GM19023 (cell line): Measurements from ENCODE around the gene EMC6.
A peak's percentile ranks its signal among the peaks of the same experiment; 100 is the strongest.

Experiments
- ATAC-seq: cut with Tn5 transposase; IDR thresholded peaks from one replicate; pipeline ENCODE4 v1.9.1; 2021; ENCODE audit warnings: mild to moderate bottlenecking, moderate library complexity; ENCODE audit not compliant: unreplicated experiment

Gene EMC6

DNA sequence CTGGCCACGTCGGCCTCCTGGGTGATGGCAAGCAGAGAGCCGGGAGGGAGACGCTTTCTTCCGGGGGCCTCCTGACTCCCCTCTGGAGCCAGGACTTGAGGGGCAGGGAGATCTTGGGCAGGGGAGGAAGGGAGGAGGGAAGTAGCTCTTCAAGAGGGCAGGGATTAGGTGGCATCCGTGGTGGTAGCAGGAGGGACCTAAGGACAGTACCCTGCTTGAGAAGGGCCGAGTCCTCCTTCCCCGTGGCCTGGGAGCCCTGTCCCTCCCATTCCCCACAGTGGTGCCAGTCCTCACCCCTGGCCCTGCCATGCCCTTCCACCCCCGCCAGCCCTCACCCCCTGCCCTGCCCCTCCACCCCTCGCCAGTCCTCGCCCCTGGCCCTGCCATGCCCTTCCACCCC, 12.8 kb upstream of the EMC6 start:
- no peak for ATAC-seq

DNA sequence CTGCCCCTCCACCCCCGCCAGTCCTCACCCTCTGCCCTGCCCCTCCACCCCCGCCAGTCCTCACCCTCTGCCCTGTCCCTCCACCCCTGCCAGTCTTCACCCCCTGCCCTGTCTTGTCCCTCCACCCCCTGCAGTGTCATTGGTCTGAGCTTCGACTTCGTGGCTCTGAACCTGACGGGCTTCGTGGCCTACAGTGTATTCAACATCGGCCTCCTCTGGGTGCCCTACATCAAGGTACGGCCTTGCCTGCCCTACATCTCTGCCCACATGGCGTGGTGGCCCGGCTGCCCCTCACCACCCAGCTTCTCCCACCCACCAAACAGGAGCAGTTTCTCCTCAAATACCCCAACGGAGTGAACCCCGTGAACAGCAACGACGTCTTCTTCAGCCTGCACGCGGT, 12.3 kb upstream of the EMC6 start:
- ATAC-seq = no peak

- no peak for ATAC-seq
These were observed 11.6 kb upstream of the EMC6 start for GRCh38 chr17:3656755-3657587.

- ATAC-seq = no peak
These were observed 11.1 kb upstream of the EMC6 start for GRCh38 chr17:3657588-3657869.

GRCh38 chr17:3657874-3658783, 10.5 kb upstream of the EMC6 start:
- ATAC-seq = no peak

DNA sequence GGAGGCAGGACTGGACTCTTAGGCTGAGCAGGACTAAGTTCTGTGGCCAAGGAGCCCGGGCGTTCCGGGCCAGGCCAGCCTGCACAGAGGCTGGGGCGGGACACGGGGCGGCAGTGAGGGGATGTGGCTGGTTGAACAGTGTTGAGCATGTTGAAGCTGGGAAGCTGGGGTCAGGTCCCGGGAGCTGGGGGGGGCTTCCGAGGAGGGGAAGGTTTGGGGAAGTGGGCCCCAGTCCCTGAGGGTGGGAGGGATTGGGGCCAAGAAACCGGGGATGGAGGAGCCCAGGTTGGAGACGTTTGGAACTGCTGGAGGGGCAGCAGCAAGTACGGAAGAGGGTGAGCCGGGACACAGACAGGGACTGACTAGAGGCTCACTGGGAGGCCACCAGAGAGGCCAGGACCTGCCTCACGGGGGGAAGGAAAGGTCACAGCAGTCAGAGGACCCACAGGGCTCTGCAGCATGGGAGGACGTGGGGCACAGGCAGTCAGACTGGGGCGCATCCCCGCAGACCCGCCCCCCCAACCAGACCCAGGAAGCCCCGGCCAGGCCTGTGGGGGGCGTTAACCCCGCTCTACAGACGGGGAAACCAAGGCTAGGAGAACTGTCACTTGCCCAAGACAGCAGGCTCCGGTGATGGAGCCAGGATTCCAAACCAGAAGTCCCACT, 9.7 kb upstream of the EMC6 start:
- ATAC-seq = no peak

DNA sequence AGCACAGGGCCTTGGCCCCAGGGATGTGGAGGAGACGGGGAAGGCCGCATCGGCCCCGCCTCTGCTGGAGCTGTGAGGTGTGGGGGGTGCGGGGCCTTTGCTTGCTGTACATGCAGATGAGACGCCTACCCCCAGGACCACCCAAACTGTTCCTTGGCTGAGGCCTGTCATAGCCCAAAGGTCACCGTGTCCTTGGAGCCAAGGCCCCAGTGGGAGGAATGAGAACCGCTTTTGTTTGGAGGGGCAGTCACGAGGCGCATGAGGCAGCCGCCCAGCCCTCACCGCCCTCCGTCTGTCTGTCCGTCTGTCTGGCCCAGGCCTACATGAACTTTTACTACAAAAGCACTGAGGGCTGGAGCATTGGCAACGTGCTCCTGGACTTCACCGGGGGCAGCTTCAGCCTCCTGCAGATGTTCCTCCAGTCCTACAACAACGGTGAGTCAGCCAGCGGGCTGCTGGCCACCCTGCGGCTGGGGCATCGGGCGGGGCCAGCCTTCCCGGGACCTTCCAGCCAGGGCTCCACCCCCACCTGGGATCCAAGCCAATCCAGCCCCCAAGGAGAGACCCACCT, 9.0 kb upstream of the EMC6 start:
- ATAC-seq = no peak

DNA sequence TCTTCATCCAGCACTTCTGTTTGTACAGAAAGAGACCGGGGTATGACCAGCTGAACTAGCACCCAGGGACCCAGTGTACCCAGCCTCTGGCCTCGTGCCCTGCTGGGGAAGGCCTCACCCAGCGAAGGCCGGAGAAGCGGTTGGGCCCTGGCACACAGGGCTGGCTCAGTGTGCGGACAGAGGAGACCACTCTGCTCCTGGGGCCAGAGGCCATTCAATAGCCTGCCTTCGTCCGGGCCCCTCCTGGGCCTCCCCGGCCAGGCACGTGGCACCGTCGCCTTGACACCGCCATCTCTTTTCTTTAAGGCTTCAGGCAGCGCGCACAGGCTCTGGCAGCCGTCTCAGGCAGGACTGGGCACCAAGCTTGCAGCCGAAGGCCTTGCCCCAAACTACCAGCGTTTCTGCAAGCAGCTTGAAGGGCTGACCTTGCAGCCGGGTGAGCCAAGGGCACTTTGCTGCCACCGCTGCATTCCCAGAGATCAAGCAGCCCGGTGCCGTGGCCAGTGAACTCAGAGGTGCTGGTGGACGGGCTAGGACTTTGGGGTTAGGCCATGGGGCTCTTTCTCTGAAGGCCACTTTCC, 8.2 kb upstream of the EMC6 start:
- no peak for ATAC-seq

GRCh38 chr17:3663102-3664011, 5.3 kb upstream of the EMC6 start:
- no peak for ATAC-seq

GRCh38 chr17:3665834-3666233, 2.8 kb upstream of the EMC6 start:
- no peak for ATAC-seq

- ATAC-seq = no peak
These were observed 2.1 kb upstream of the EMC6 start for GRCh38 chr17:3666516-3666915.

- peak; percentile 8 for ATAC-seq
These were observed 990 bp upstream of the EMC6 start for GRCh38 chr17:3667366-3668278.

- ATAC-seq = peak; percentile 4
These were observed 404 bp downstream of the EMC6 start for GRCh38 chr17:3669085-3669347.

GRCh38 chr17:3669548-3669947, 936 bp downstream of the EMC6 start:
- ATAC-seq = no peak

DNA sequence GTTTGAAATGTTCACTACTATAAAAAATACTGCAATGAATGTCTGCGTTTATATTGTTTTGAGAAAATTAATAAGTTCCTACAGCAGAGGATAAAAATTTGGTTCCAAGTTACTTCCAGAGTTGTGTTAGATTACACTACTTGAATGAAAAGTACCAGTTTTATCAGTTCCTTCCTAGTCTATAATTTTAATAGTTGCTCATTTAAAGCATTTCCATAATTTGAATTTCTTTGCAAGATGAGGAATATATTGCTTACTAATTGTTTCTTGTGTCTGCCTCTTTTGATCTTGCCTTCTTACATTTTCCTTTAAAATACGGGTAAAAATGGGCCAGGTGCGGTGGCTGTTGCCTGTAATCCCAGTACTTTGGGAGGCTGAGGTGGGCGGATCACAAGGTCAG, 4.0 kb downstream of the EMC6 start:
- no peak for ATAC-seq

- no peak for ATAC-seq
These were observed 7.3 kb downstream of the EMC6 start for GRCh38 chr17:3675886-3676285.

DNA sequence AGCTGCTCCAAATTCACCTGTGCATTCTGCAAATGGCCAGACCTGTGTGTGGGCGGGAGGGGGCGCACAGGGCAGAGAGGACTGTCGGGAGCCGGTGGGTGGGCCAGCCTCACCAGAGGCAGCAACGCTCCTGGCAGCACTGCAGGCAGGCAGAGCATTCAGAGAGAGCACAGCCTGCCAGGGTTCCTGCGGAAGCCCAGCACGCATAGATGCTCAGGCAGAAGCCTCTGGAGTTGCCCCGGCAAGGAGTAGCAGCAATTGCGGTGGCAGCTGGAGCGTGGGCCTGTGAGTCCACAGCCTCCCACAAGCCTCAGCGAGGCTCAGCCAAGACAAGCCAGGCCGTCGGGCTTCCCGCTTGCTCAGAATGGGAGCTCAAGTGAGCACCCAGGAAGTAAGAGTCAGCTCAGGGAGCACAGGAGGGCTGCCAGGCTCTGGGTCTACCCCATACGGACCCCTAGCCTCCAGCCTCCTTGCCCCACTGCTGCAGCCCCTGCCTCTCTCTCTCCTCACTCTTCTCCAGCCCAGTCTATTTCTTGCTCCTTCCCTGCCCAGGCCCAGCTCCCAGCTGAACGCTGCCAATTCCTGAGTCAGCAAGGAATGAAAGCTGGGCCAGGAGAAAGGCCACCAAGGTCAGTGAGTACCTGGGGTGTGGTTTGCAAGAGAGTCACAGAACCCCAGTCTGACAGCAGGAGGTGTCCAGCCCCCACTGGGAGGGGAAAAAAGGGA, 9.6 kb downstream of the EMC6 start:
- ATAC-seq = no peak

- ATAC-seq = no peak
These were observed 10.4 kb downstream of the EMC6 start for GRCh38 chr17:3678821-3679530.
